HG03103 (cell line): ENCODE results near the gene HLA-A.
A peak's percentile ranks its signal among the peaks of the same experiment; 100 is the strongest.
"Not testable (repeated sequence)": the region's sequence is repeated elsewhere in the genome, so short reads cannot be mapped to it uniquely, and the experiment has no call there.

ENCODE experiments used
- ATAC-seq: cut with Tn5 transposase; IDR thresholded peaks from one replicate; pipeline ENCODE4 v1.9.1; 2021; ENCODE audit warnings: low read depth; ENCODE audit not compliant: unreplicated experiment

HLA-A gene

GRCh38 chr6:29958921-29959320, 16.6 kb downstream of the HLA-A start:
- no peak for ATAC-seq

GRCh38 chr6:29959467-29959866, 17.1 kb downstream of the HLA-A start:
- no peak for ATAC-seq

GRCh38 chr6:29961966-29962365, 19.6 kb downstream of the HLA-A start:
- ATAC-seq = no peak

GRCh38 chr6:29963697-29964096, 21.4 kb downstream of the HLA-A start:
- ATAC-seq = not testable (repeated sequence)

- no peak for ATAC-seq
These were observed 22.2 kb downstream of the HLA-A start for GRCh38 chr6:29964518-29964886.

- ATAC-seq = peak; percentile 89
These were observed 22.7 kb downstream of the HLA-A start for GRCh38 chr6:29964887-29965562.

- no peak for ATAC-seq
These were observed 23.2 kb downstream of the HLA-A start for GRCh38 chr6:29965563-29965872.

- ATAC-seq = no peak
These were observed 23.7 kb downstream of the HLA-A start for GRCh38 chr6:29965873-29966601.

- no peak for ATAC-seq
These were observed 25.2 kb downstream of the HLA-A start for GRCh38 chr6:29967379-29968010.

GRCh38 chr6:29968130-29968529, 25.8 kb downstream of the HLA-A start:
- ATAC-seq = no peak

- ATAC-seq = no peak
These were observed 26.6 kb downstream of the HLA-A start for GRCh38 chr6:29968905-29969304.

- no peak for ATAC-seq
These were observed 28.4 kb downstream of the HLA-A start for GRCh38 chr6:29970711-29971110.

GRCh38 chr6:29974901-29975560, 32.7 kb downstream of the HLA-A start:
- no peak for ATAC-seq

GRCh38 chr6:29975561-29975907, 33.2 kb downstream of the HLA-A start:
- no peak for ATAC-seq

- no peak for ATAC-seq
These were observed 33.9 kb downstream of the HLA-A start for GRCh38 chr6:29976253-29976587.

GRCh38 chr6:29976588-29977424, 34.5 kb downstream of the HLA-A start:
- ATAC-seq = peak; percentile 71

GRCh38 chr6:29977425-29977727, 35.0 kb downstream of the HLA-A start:
- ATAC-seq = no peak

GRCh38 chr6:29980013-29980412, 37.7 kb downstream of the HLA-A start:
- not testable (repeated sequence) for ATAC-seq

- ATAC-seq = no peak
These were observed 38.2 kb downstream of the HLA-A start for GRCh38 chr6:29980511-29980910.

GRCh38 chr6:29981211-29981812, 39.0 kb downstream of the HLA-A start:
- ATAC-seq = no peak

GRCh38 chr6:29982097-29982496, 39.8 kb downstream of the HLA-A start:
- ATAC-seq = no peak
